Measurements from ENCODE around the gene REXO2.

The REXO2 gene

DNA sequence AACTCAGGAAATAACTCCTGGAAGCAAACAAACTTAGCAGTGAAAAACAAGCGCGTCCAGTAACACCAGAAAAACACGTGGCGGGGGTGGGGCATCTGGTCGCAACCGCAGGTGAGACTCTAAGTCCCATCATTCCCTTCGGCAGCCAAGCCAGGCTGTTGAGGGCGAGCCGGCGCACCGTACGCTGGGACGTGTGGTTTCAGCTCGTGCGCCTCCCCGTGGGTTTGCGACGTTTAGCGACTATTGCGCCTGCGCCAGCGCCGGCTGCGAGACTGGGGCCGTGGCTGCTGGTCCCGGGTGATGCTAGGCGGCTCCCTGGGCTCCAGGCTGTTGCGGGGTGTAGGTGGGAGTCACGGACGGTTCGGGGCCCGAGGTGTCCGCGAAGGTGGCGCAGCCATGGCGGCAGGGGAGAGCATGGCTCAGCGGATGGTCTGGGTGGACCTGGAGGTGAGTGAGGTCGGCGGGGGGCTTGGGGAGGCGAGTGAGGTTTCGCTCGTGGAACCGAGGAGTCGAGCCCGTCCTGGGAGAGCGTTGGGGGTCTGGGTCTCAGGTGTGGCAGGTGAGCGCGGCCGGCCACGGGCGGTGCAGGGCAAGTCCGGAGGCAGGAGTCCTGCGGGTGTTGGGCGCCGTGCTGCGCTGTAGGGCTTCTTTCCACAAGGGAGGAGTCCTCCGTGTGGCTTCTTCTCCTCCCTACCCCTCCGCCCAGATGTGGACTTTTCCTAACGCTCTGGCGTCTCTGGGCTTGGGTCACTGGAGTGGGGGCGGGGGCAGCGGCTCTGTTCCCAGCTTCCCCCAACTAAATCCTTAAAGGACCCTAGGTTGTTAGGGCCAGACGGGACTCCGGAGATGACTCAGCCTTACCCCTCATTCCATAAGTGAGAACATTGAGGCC is at the start of gene REXO2:
TSS of gene REXO2 (plus strand) at position 239 of the 892 bp plus-strand sequence. CDS start at position 301, 62 bp downstream.
- peak; percentile 77 for DNase-seq

DNA sequence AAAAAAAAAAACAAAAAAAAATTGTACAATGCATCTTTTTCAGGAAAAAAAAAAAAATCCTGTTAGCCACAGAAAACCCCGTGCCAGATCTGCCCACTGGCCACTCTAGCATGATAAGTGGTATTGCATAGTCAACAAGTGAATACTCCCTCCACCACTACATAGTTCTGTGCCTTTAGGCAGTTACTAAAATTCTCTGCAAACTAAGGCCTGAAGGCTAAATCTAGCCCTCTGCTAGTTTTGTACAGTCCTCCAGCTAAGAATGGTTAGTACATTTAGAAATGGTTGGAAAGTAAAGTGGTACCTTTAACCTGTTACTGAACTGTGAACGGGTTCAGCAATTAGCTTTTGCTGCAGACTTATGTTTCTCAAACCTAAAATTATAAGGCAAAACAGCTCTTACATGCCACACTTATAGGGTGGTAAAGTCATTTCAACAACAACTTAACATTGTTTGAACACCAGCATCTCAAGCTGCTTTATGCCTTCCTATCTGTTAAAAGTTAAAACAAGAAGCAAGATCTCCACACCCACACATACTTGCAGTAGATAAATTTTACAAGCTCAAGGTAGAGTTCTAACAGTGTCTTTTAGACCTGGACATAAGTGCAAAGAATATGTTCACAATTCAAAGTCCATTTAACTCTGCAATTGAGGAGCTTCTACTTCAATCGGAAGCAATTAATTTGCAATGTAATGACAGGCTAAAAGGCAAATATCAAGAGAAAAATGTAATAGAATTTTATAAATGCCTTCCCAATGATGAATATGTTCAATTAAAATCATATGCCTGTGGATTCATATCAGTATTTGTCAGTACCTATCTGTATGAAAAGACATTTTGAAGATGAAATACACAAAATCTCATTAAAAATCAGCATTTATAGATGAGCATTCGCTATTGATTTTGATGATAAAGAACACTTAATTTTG is 46.3 kb upstream of the REXO2 start:
- no peak for DNase-seq

DNA sequence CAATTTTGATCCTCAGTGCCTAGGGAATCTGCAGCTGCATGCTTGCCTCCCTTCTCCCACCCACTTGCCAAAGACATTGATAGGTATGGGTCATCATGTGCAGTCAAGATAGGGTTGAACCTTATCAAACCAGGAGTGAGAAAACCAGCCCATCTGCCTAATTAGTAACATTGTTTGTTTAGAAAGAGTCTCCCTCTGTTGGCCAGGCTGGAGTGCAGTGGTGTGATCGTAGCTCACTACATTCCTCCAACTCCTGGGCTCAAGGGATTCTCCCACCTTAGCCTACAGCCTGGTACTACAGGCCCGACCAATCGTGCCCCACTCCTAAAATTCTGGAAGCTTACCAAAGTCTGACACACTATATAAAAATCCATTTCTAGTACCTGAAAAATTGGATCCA is 43.5 kb upstream of the REXO2 start:
- no peak for DNase-seq

DNA sequence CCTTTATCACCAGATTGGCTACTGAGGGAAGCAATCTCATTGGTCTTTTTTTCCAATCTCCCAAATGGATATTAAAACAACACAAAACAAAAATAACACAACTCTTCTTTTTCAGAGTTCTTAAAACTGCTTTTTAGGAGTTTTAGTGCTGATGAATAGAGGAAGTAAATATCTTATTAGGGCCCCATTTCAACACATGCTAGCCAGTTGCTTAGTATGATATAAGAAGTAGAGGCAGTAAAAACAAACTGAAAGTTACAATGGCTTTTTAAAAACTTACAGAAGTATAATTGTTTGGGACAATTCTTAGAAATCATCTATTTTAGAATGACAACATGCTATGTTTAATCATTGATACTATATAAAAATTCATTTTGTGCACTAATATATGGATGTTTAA is 42.4 kb upstream of the REXO2 start:
- DNase-seq: no peak

DNA sequence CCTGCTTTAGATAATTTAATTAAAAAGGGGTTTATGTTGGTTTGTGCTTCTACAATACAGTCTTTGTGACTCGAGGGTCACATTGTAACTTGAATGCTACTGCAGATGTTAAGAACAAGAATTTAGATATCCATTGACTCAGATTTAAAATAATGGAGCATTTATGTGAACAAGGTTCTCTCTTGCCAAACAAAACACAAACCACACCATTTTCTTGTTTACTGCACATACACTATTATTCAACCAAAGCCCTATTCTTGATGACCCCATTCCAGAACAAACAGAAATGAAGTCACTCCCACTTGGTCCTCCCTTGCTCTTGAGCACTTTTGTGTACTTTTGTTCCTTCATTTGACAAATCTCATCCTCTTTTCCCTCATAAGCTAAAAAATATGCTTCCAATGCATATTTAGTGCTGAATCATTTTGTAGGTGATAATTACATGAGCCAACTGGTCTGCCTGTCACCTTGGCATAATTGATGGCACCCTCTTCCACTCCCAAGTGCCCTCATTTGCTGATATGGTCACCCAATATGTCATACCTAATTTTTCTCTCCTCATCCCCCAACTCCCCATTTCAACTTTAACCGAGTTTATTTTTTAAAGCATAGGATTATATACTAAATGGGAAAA is 41.8 kb upstream of the REXO2 start:
- DNase-seq: no peak

DNA sequence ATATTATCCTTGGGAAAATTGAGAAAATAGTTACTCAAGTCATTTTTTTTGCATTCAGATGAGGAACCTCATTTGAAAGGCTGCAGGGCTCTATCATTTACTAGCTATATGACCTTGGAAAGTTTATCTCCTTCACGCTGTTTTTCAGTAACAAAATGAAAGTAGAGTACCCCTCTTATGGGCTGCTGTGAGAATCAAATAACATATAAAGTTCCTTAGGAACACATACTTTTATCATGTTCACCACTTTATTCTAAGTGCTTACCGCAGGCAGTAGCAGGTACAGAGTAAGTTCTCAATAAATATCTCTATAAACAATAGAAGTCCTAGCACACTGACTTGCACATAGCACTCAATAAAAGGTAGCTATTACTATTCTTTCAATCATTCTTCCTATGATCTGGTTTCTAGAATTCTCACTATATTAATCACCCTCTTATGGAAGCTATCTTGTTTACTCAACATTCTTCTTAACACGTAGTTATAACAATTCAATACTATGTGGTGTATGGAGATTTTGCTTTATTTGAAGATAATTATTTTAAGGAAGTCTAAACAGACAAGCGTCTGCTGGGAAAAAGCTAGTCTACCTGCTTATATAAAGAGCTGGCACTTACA is 40.9 kb upstream of the REXO2 start:
- no peak for DNase-seq

DNA sequence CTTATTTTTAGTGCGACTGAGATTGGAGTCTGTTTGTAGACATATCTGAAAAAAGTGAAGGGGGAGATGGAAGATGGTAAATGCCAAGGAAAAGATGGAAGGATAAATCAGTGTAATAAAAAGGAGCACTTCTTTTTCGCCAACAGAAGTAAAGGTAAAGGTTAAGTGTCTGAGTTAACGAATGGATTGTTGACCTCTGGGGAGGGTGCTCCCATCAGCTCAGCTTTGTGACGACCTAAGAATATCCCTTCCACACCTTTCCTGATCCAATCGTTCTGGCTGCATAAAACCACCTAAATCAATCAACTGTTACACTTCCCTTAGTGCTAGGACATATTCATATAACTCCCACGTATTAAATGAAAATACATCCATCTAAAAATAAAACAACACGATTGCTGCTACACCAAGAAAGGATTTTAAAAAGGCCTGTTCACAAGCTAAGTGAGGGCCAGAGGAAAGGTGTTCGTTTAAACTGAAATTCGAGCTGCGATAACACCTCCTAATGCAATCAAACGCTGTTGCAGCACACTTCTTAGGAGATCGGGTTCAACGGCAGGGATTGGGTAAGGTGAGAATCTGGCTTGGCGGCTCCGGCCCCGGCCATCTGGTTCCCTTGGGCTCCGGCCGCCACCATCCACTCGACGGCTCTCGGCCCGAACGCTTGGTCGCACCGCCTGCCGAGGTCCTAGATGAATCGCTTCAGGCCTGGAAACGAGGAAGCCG is 39.6 kb upstream of the REXO2 start:
- DNase-seq: peak; percentile 66

DNA sequence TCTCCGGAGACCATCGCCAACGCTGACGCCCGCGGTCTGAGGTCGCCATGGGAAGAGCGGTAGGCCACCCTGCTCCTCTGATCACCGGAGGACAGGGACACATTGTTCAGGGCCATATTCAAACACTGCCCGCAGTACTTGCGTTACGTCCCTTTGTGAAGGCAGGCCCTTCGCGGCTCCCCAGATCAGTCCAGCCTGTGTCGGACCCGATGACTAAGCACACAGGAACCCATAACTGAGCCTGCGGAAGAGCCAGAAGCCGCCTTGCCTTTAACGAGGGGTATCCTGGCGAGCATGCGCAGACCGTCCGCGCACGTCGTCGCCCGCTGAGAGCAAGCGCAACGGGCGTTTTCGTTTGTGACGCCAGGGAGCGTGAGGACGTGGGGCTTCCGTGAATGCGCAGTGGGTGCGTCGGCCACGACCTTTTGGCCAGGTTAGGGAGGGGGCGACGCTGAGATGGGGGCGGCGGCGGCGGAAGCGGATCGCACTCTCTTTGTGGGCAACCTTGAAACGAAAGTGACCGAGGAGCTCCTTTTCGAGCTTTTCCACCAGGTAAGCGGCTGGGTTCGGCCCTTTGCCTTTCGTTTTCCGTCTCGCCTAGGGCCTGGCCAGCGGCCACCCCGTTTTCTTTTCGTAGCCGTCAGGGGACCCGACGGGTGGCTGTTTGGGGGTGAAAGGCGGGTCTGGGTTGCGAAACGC is 38.9 kb upstream of the REXO2 start, which contains the start of the genes C11orf71 and RBM7:
TSS of gene C11orf71 (minus strand) at position 296 of the 699 bp plus-strand sequence. CDS start at position 116, 180 bp downstream.
TSS of gene RBM7 (plus strand) at position 451 of the 699 bp plus-strand sequence. CDS start at position 457, 6 bp downstream.
- peak; percentile 85 for DNase-seq

DNA sequence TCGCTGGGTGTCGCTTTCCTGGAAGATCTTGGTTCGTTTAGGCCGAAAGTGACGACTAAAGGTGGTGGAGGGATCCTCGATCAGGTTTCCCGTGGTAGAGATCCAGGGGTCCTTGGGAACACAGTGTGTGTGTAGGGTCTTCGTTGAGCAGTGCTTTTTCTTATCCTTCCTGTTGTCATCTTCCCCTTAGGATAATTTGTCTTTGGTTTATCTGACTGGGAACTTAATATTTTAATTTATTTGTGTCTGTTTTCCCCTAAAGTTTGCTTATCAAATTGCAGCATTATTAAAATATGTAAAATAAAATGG is 38.4 kb upstream of the REXO2 start:
- no peak for DNase-seq

DNA sequence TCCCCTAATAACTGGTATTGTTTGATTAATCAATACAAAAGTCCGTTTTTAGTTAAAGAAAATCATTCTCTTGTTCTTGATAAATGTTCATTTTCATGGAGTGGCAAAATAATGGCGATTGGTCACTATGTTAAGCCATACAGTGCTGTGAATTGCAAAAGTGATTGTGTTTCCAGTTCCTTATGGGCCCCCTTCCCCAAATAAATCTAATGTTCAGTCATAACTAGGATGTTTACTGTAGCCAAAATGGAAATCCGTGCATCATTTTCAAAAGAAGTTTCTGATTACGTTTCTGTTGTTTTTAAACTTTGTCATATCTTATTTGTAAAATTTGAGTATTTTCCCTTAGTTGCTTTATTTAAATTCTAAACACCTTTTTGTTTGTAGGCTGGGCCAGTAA is 38.0 kb upstream of the REXO2 start:
- no peak for DNase-seq

DNA sequence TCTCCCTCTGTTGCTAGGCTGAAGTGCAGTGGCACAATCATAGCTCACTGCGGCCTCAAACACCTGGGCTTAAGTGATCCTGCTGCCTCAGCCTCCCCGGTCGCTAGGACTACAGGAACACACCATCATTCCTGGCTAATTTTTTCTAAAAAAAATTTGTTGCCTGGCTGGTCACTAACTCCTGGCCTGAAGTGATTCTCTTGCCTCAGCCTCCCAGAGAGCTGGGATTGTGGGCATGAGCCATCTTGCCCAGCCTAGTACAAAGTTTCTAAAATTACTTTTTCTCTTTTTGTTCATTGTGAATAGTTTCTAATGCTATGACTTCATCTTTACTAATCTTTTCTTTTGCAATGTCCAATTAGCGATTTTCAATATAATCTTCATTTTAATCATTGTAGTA is 26.3 kb upstream of the REXO2 start:
- no peak for DNase-seq

DNA sequence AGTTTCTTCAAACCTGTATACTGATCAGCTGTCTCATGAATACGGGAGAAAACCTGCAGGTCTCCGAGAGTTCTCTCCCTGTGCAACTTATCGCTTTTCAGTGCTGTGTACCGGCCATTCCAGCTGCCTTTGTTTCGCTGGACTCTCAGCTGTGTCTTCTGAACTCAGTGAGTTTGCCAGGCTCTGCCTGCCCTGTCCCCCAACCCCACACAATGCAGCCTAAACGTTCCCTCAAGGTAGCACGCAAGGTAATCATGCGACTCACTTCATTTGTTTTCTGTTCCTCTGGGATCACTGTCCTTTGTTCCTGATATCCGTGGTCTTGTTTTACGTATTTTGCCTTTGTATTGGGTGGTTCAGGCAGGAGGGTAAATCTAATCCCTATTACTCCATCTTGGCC is 25.3 kb upstream of the REXO2 start:
- no peak for DNase-seq

DNA sequence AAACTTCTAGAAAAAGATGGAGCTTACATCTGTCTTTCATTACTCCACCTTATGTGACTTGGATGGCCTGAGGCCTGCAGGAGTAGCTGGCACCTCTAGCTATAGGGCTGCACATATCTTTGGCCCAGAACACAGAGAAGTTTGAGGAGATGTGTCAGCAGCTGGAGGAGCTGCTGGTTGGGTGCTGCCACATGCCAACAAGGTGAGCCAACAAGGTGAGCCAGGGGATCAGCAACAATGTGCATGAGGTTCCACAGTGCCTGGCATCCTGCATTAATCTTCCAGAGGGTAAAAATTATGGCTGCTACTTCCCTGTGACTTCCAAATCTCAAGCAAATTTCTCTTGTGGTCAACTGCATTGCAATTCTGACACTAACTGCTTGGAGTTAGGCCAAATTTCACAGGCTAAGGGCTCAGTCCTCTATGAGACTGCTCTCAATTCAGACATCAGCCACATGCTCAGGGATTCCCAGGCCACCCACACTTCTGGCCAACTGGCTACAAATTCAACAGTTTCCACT is 22.8 kb upstream of the REXO2 start:
- no peak for DNase-seq

DNA sequence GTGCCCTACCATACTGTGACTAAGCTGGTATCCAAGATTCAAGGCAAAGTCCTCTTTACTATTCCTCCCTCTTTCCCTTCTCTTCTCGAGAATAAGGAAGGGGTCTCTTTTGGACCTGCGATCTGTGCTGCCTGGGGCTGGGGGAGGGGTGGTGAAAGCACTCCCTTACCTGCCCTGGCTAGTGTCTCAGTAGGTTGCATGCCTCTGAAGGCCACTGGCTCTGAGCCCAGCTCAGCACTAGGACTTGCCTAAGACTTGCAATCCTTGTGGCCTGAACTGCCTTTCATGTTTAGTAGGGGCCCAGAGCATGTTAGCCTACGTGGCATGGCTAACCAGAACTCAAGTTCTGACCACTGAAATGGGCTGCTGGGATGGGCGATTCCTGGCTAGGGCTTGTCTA is 13.0 kb upstream of the REXO2 start:
- DNase-seq: no peak

DNA sequence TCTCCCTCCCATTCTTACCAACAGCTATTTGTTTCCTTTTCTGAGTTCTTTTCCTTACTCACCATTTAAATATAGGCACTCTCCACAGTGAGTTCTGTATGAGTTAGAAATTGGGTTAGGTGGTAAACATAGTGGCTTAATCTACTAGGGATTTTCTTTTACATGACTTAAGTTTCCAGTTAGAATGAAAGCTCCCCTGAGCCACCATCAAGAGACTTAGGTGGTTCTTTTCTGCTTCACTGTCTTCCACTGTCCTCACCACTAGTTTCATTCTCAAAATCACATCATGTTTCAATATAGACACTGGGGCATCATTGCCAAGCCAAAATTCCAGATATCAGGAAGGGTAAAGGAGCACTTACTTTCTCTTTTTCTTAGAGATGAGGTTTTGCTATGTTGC is 9.0 kb upstream of the REXO2 start:
- DNase-seq: no peak

DNA sequence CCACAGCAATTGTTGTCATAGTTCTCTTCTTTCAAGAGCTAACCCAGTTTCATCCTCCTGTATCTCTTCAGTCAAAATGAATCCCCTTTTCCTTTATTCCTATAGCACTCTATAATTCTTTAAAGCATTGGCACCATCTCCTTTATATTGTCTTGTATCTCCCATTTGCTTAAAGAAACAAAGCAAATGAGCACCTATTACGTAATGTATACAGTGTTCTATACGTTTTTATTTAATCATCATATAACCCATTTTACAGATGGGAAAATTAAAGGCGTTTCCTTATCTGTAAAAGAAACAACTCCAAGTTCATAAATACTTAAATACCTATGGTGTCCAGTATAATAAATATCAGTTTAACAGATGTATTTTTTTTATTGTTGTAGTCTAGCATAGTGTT is 6.4 kb upstream of the REXO2 start:
- no peak for DNase-seq

DNA sequence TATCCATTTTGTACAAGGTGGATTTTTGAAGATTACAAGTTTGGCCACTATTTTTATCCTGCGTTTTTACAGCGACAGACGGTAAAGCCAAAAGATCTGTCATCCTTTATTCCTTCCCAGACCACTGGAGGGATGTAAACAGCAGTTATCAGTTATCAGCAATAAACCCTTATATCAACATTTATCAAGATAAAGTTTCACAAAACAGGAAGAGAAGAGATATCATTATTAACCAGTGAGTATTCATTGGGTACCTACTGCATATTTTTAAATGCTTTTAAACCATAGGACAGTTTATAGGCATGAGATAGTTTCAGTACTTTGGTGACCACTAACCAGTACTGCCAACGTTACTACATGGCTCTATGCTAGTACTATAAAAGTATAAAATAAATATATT is 5.9 kb upstream of the REXO2 start:
- no peak for DNase-seq

DNA sequence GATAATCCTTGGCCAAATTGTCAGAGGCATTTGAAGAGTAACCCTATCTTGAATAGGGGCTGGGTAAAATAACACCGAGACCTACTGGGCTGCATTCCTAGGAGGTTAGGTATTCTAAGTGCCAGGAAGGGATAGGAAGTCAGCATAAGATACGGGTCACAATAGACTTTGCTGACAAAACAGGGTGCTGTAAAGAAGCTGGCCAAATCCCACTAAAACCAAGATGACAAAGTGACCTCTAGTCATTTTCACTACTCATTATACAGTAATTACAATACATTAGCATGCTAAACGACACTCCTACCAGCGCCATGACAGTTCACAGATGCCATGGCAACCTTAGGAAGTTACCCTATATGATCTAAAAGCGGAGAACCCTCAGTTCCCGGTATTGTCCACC is 964 bp upstream of the REXO2 start:
- no peak for DNase-seq

DNA sequence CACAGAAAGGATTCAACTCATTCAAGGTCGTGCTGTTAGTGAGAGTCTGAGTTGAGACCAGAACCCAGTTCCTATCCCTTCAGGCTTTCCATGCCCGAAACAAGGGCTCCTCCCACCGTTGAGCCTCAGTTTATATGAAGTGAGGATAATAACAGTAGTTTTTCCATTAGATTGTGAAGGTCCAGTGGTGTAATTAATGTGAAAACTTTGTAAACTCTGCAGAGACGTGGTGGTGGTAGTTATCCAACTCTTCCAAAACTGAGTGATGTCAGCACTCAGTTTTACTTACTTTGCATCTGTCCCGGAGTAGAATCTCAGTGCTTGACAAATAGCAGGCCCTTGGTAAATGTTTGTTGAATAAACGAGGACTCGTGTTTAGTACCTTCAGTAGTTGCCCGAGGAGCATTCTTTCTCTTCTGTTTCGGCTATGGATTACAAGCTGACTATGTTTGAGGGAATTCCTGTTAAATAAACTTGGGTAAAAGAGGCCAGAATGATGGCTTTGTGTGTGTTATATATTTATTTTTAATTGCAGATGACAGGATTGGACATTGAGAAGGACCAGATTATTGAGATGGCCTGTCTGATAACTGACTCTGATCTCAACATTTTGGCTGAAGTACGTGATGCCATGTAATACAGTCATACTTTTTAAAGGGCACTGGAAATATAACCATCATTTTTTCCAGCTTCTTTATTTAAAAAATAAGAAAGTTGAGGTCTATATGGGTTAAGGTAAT is 1.0 kb downstream of the REXO2 start:
- DNase-seq: no peak

DNA sequence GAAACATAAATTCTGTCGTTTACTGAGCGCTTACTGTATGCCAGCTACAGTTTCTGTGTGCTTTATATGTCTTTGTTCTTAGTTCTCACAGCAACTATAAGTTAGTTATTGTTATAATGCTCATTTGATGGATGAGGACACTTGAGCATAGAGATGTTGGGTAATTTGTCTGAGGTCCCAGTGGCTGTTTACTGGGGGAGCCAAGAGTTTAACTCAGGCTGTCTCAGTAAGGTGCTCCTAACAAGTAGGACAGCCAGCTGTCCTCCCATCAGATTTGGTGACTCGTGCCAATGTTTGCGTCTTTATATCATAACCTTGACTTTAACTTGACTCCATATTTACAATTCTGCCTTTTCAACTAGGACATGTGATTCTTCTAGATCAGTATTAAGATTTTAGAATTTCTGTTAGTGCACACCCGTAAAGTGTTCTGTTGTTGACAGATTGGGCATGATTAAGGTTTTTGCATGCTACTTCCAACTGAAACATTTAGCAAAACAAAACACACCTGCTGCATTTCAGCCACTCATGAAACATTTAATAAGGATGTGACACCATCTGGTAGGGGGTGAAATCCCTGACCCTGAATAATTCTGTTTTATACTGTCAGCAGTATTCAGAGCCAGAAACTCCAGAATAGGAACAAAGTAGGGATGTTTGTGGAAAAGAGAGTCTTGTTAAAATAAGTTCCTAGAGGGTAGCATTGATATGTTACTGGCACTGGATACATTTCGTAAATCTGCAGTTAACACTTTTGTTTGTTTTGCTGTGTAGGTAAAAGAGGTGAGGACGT is 1.9 kb downstream of the REXO2 start:
- DNase-seq: no peak
